H1 (cell line): Measurements from ENCODE around the gene IL12RB2. TPM values are rescaled to one million over a fixed set of nuclear protein-coding genes. Genes with fewer than 3 reads are reported as not detected.

Source experiments
- CTCF ChIA-PET: fragments of 300-600 bp; sonication (Branson Sonifier 250); formaldehyde crosslinking; loops from one replicate; lab custom pipeline; 2021; ENCODE audit not compliant: partially characterized antibody; lab: Charles Lee
- POLR2A ChIA-PET: fragments of 300-600 bp; sonication (Branson Sonifier 250); formaldehyde crosslinking; loops from one replicate; lab custom pipeline; 2021; ENCODE audit warnings: inconsistent platforms; ENCODE audit not compliant: partially characterized antibody; lab: Charles Lee
- DNase-seq, 2 experiments: peaks; one replicate each; pipeline versions ENCODE4 v3.0.0 to v3.0.0-alpha.2; 2010 to 2022; ENCODE audit warnings: low spot score in 2 of 2, low read depth in 1 of 2, mixed read lengths in 1 of 2
- FAIRE-seq: peaks from 2 replicates; lab custom pipeline; 2011; peaks lifted over from hg19 to GRCh38; lab: Jason Lieb, UNC
- H2AFZ ChIP-seq: 2 replicates; pipeline ENCODE4 v1.8.1; 2012; ENCODE audit warnings: low read length, inconsistent platforms
- H2AK5ac ChIP-seq: 2 replicates; pipeline ENCODE4 v1.6.1; 2013; ENCODE audit warnings: low read depth, low read length
- H2BK120ac ChIP-seq: replicated peaks from 2 replicates; pipeline ENCODE3; 2013; ENCODE audit warnings: low read depth, low read length, inconsistent platforms
- H2BK12ac ChIP-seq: 2 replicates; pipeline ENCODE4 v1.6.1; 2013; ENCODE audit warnings: low read depth, low read length
- H2BK15ac ChIP-seq: 2 replicates; pipeline ENCODE4 v1.6.1; 2013; ENCODE audit warnings: low read length
- H2BK20ac ChIP-seq: 2 replicates; pipeline ENCODE4 v1.6.1; 2013; ENCODE audit warnings: low read length
- H2BK5ac ChIP-seq: 2 replicates; pipeline ENCODE4 v1.6.1; 2013; ENCODE audit warnings: low read depth, low read length
- H3K14ac ChIP-seq: 2 replicates; pipeline ENCODE4 v1.6.1; 2013; ENCODE audit warnings: inconsistent platforms; ENCODE audit not compliant: insufficient read length
- H3K18ac ChIP-seq: 2 replicates; pipeline ENCODE4 v1.6.1; 2013; ENCODE audit warnings: low read length; ENCODE audit errors: extremely low read depth
- H3K23ac ChIP-seq: 2 replicates; pipeline ENCODE4 v1.6.1; 2013; ENCODE audit warnings: inconsistent platforms; ENCODE audit not compliant: insufficient read length
- H3K23me2 ChIP-seq: 2 replicates; pipeline ENCODE4 v1.6.1; 2013; ENCODE audit warnings: low read depth, low read length
- H3K27ac ChIP-seq: 2 replicates; pipeline ENCODE4 v1.6.1; 2011; ENCODE audit warnings: low read depth, low read length, inconsistent platforms
- H3K27me3 ChIP-seq, 4 experiments: replicated peaks in 1 of 4; 1 replicate in 1 of 4; 2 replicates in 3 of 4; pipeline versions ENCODE4 v1.6.1 to v1.8.1; 2011 to 2013; ENCODE audit warnings: low read length in 3 of 4, mild to moderate bottlenecking in 3 of 4, inconsistent platforms in 2 of 4, mixed read lengths in 2 of 4, moderate library complexity in 1 of 4; ENCODE audit not compliant: control insufficient read depth in 3 of 4, insufficient read depth in 3 of 4; ENCODE audit errors: extremely low read depth in 1 of 4
- H3K36me3 ChIP-seq, 4 experiments: 2 replicates each; pipeline versions ENCODE4 v1.6.1 to v1.8.1; 2011 to 2013; ENCODE audit warnings: mild to moderate bottlenecking in 4 of 4, low read length in 3 of 4, moderate library complexity in 2 of 4, control low read depth in 1 of 4, inconsistent platforms in 1 of 4; ENCODE audit not compliant: insufficient read depth in 4 of 4, control insufficient read depth in 2 of 4
- H3K4ac ChIP-seq: replicated peaks from 2 replicates; pipeline ENCODE3; 2013; ENCODE audit warnings: low read length, low read depth, mixed read lengths, inconsistent platforms; ENCODE audit not compliant: insufficient read length
- H3K4me1 ChIP-seq, 4 experiments: replicated peaks in 1 of 4; 1 replicate in 1 of 4; 2 replicates in 3 of 4; pipeline versions ENCODE4 v1.6.1 to v1.8.1; 2011 to 2013; ENCODE audit warnings: low read length in 3 of 4, inconsistent platforms in 2 of 4, mixed read lengths in 1 of 4; ENCODE audit not compliant: insufficient read depth in 4 of 4, control insufficient read depth in 3 of 4
- H3K4me2 ChIP-seq, 2 experiments: 2 replicates each; pipeline versions ENCODE4 v1.6.1 to v1.8.1; 2011 to 2013; ENCODE audit warnings: low read depth in 2 of 2, low read length in 2 of 2, control low read depth in 1 of 2, inconsistent platforms in 1 of 2, mild to moderate bottlenecking in 1 of 2; ENCODE audit not compliant: insufficient read depth in 1 of 2
- H3K4me3 ChIP-seq, 4 experiments: fragments of 200-600, 300-600 bp in 1 of 4; sonication (generic), shearing (Covaris generic), sonication (Bioruptor Twin) in 1 of 4; 2 replicates each; pipeline versions ENCODE4 v1.5.1 to v1.8.1; 2011 to 2016; ENCODE audit warnings: low read length in 4 of 4, low read depth in 3 of 4, control low read depth in 2 of 4, inconsistent platforms in 2 of 4, mild to moderate bottlenecking in 2 of 4, mixed read lengths in 1 of 4, moderate library complexity in 1 of 4; ENCODE audit not compliant: insufficient read depth in 2 of 4; ENCODE audit errors: extremely low read depth in 1 of 4
- H3K56ac ChIP-seq: replicated peaks from 2 replicates; pipeline ENCODE3; 2013; ENCODE audit warnings: low read depth, mild to moderate bottlenecking, mixed read lengths, low read length, inconsistent platforms; ENCODE audit not compliant: insufficient read length
- H3K79me1 ChIP-seq: 2 replicates; pipeline ENCODE4 v1.6.1; 2013; ENCODE audit warnings: low read depth, low read length, control low read depth
- H3K79me2 ChIP-seq, 2 experiments: 2 replicates each; pipeline versions ENCODE4 v1.6.1 to v1.8.1; 2012 to 2013; ENCODE audit warnings: low read length in 2 of 2, mild to moderate bottlenecking in 2 of 2, inconsistent platforms in 1 of 2; ENCODE audit not compliant: insufficient read depth in 2 of 2, control insufficient read depth in 1 of 2
- H3K9ac ChIP-seq, 4 experiments: replicated peaks in 1 of 4; 1 replicate in 1 of 4; 2 replicates in 3 of 4; pipeline versions ENCODE4 v1.6.1 to v1.8.1; 2011 to 2013; ENCODE audit warnings: low read depth in 3 of 4, low read length in 3 of 4, control low read depth in 2 of 4, mild to moderate bottlenecking in 2 of 4, moderate library complexity in 2 of 4, inconsistent platforms in 1 of 4; ENCODE audit errors: extremely low read depth in 1 of 4
- H3K9me3 ChIP-seq, 2 experiments: 2 replicates each; pipeline versions ENCODE4 v1.6.1 to v1.8.1; 2012 to 2013; ENCODE audit warnings: mild to moderate bottlenecking in 2 of 2, moderate library complexity in 2 of 2, control low read depth in 1 of 2, inconsistent platforms in 1 of 2, low read depth in 1 of 2, low read length in 1 of 2, mixed read lengths in 1 of 2; ENCODE audit not compliant: insufficient read depth in 2 of 2
- H4K20me1 ChIP-seq, 2 experiments: replicated peaks in 1 of 2; 2 replicates each; pipeline versions ENCODE3 to v1.8.1; 2011 to 2013; ENCODE audit warnings: inconsistent platforms in 2 of 2, low read length in 2 of 2, mild to moderate bottlenecking in 1 of 2; ENCODE audit not compliant: insufficient read depth in 2 of 2, control insufficient read depth in 1 of 2
- H4K5ac ChIP-seq: 2 replicates; pipeline ENCODE4 v1.6.1; 2013; ENCODE audit warnings: low read length, low read depth, mixed read lengths, inconsistent platforms; ENCODE audit not compliant: insufficient read length
- H4K8ac ChIP-seq: 2 replicates; pipeline ENCODE4 v1.8.0; 2013; ENCODE audit warnings: mild to moderate bottlenecking, moderate library complexity, low read length, inconsistent platforms; ENCODE audit not compliant: insufficient read depth; ENCODE audit errors: extremely low read depth
- H4K91ac ChIP-seq: replicated peaks from 2 replicates; pipeline ENCODE3; 2013; ENCODE audit warnings: low read length, mixed read lengths, inconsistent platforms; ENCODE audit not compliant: insufficient read length
- CBX8 ChIP-seq: fragments of 300-800, 300-1000 bp; sonication (generic); IDR thresholded peaks from 2 replicates; pipeline ENCODE4 v1.7.1; 2016; ENCODE audit warnings: low read depth, low read length, borderline replicate concordance
- WGBS, 2 experiments: shearing (Covaris generic) in 1 of 2; methylation state at CpG; one replicate each; pipeline versions ENCODE4 v1.1.6 to v1.1.7; 2013 to 2015; ENCODE audit warnings: low lambda C conversion rate in 2 of 2, mixed read lengths in 2 of 2, inconsistent platforms in 1 of 2, low coverage in 1 of 2, missing lambda C conversion rate in 1 of 2; ENCODE audit not compliant: insufficient replicate concordance in 2 of 2, insufficient coverage in 1 of 2, insufficient read length in 1 of 2; ENCODE audit errors: extremely low coverage in 1 of 2, missing lambda C conversion rate in 1 of 2; 5-methylcytosine and 5-hydroxymethylcytosine counted together
- polyA plus RNA-seq, 7 experiments: library from polyadenylated mRNA; depleted of rRNA in 3 of 7; stranded (reverse) in 5 of 7; unstranded in 2 of 7; fragments of >200 nt in 5 of 7; fragments of 200-250 nt in 2 of 7; gene quantifications; 1 replicate in 5 of 7; 2 replicates in 1 of 7; 4 replicates in 1 of 7; pipeline versions ENCODE4 v1.2.1 to v1.2.3, GENCODE V29; 2011 to 2013; ENCODE audit warnings: missing spikeins in 2 of 7, mixed read lengths in 2 of 7
- total RNA-seq: library from RNA; stranded (reverse); fragmentation: NEBNext Ultra II Directional; extraction: Animal tissue kit (Norgen Biotek cat#: 25700); gene quantifications from 2 replicates; pipeline ENCODE4 v1.2.1, GENCODE V29; 2021

Gene IL12RB2
- total and polyA plus RNA-seq, 2 of the 8 experiments (the other 6 are each of a cell fraction or from before 2014, with no cell fraction given) = 1.4 TPM

DNA sequence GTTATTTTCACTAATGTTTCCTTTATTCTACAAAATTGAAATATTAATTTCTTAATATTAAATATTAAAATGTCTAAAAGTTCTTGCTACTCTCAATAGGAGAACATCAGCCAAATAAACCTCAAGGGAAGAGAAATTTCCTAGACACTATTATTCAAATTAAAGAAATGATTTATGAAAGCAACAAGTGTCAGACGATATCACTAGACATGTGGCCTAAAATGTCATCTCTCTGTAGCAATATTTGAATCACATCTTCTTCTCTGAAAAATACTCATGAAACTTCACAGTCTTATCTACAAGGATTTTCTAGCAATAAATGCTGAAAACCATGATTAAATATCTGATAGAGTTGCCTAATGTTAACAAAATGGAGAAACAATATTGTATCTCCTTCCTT lies 125.1 kb downstream of the IL12RB2 start:
- POLR2A ChIA-PET = interaction anchor here (0.6 to 7.8 kb wide), 12 partner anchors 8 to 121 kb away, joined by 3 to 153 read pairs (median 27); no protein-coding TSS in a partner anchor
- TF ChIP-seq CBX8 = no peak

More for the DNA sequence above, 125.1 kb downstream of the IL12RB2 start:
- H2BK20ac ChIP-seq = no peak overlapping the region
- no peak overlapping the region for H4K91ac ChIP-seq
- FAIRE-seq (no peak), DNase-seq (no peak)
- no peak overlapping the region for H2AFZ ChIP-seq
- peaks cover 7% of the 10 kb centered on the region for H3K23me2 ChIP-seq
- no peak overlapping the region for H4K8ac ChIP-seq
- H3K4me1 ChIP-seq = peaks cover 0 to 12% (median 2%) of the 10 kb centered on the region in 4 experiments; a peak in 3 of 7 replicates
- no peak overlapping the region for H3K4me3 ChIP-seq
- H3K4ac ChIP-seq = no peak overlapping the region
- H3K4me2 ChIP-seq = 0 out of 4 replicates have a peak overlapping the region, but pooled peaks of 1 of the 2 experiments have one; percentile 91
- H2BK15ac ChIP-seq = no peak overlapping the region
- H3K9me3 ChIP-seq = no peaks in the 10 kb centered on the region
- no peak overlapping the region for H2BK12ac ChIP-seq
- no peak overlapping the region for H2BK120ac ChIP-seq
- H3K27ac ChIP-seq = no peak overlapping the region
- H2BK5ac ChIP-seq = no peak overlapping the region
- H3K14ac ChIP-seq = no peak overlapping the region
- H3K27me3 ChIP-seq = no peaks in the 10 kb centered on the region
- H3K23ac ChIP-seq = no peak overlapping the region
- H3K56ac ChIP-seq = no peak overlapping the region
- H2AK5ac ChIP-seq = no peak overlapping the region
- H3K79me2 ChIP-seq = peaks cover 21 to 34% of the 10 kb centered on the region in 2 experiments
- WGBS, 2 experiments = 90% methylated on average over 1 of the region's 1 CpG; no CpG with 5 or more reads in 1 of the 2 experiments
- H3K18ac ChIP-seq = no peak overlapping the region
- H3K9ac ChIP-seq = no peak overlapping the region
- no peak overlapping the region for H4K5ac ChIP-seq
- H3K79me1 ChIP-seq = no peaks in the 10 kb centered on the region
- H4K20me1 ChIP-seq = peaks cover 14 to 20% of the 10 kb centered on the region in 2 experiments
- H3K36me3 ChIP-seq = peaks cover 0 to 17% (median 3%) of the 10 kb centered on the region in 4 experiments; a peak in 4 of 8 replicates
- CTCF ChIA-PET = interaction anchor here (0.8 to 6.7 kb wide), 9 partner anchors 9 to 219 kb away, joined by 3 to 40 read pairs (median 5); no protein-coding TSS in a partner anchor
